Fibroblast of lung (primary cell): ENCODE data around the gene ANKRD26.

Source experiments
- EZH2 ChIP-seq: IDR thresholded peaks from 2 replicates; pipeline ENCODE4 v1.5.1; 2012; ENCODE audit warnings: low read length, control low read depth, mild to moderate bottlenecking; ENCODE audit errors: missing control alignments
- TF ChIP-seq, protein P1 (sequence below), 2 donors: IDR thresholded peaks in 1 of 2; conservative IDR thresholded peaks in 1 of 2; 1 replicate in 1 of 2; 2 replicates in 1 of 2; pipeline ENCODE4 v1.5.1; 2011 to 2012; ENCODE audit warnings: low read length in 2 of 2, control low read depth in 1 of 2, inconsistent platforms in 1 of 2, low read depth in 1 of 2, mild to moderate bottlenecking in 1 of 2

DNA sequence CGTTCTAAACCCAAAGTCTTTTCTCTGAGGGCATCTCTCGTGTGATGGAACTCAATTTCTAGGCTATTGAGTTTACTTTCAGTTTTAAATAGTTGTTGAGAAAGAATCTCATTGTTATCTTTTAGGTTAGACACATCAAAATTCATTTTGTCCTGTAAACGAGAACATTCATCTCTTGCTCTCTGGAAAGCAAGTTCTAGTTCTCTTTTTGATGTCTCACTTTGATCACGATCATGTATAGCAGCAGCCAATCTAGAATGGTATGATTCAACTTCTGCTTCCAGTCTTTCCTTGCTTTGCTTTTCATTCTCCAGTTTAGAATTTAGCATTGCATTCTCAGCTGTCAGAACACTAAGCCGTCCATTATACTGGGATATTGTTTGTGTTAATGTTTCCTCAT, 65.1 kb downstream of the ANKRD26 start:
- TF ChIP-seq, protein P1, sequence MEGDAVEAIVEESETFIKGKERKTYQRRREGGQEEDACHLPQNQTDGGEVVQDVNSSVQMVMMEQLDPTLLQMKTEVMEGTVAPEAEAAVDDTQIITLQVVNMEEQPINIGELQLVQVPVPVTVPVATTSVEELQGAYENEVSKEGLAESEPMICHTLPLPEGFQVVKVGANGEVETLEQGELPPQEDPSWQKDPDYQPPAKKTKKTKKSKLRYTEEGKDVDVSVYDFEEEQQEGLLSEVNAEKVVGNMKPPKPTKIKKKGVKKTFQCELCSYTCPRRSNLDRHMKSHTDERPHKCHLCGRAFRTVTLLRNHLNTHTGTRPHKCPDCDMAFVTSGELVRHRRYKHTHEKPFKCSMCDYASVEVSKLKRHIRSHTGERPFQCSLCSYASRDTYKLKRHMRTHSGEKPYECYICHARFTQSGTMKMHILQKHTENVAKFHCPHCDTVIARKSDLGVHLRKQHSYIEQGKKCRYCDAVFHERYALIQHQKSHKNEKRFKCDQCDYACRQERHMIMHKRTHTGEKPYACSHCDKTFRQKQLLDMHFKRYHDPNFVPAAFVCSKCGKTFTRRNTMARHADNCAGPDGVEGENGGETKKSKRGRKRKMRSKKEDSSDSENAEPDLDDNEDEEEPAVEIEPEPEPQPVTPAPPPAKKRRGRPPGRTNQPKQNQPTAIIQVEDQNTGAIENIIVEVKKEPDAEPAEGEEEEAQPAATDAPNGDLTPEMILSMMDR (conservative IDR thresholded peaks at IDR 0.05 in 1 of 2, IDR thresholded peaks at IDR 0.05 in 1 of 2; ENCODE audit: low read depth in 1 of 2, low read length in 2 of 2) = no peak
- no peak for TF ChIP-seq EZH2
